ENCODE measurements around the gene LRRC75B.
"Not testable (repeated sequence)": the region's sequence is repeated elsewhere in the genome, so short reads cannot be mapped to it uniquely, and the experiment has no call there.

LRRC75B gene

DNA sequence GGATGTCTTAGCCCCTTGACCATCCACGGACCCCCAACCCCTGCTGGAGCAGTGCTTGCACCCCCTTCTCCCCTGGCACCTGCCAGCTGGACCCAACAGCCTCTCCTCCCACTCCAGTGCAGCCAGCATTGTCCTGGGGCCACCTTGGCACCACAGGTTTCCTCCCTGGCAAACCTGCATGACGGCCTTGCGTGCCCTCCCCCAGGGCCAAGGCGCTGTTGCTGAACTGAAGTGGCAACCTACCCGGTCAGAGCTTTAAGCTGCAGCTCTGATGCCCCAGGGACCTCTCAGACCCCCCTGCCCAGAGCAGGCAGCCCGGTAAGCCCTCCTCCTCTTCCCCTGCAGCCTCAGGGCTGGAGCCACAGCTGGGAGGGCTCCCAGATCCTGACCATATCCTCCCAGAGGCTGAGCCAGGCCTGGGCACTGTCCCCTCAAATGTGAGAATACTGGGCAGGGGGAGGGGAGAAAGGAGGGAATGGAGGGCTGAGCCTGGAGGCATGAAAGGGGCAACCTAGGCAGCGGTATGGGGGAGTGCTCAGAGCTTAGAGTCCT is 1.8 kb upstream of the LRRC75B start:
- no peak for DNase-seq
- intact Hi-C loops (cut with DNase I; ENCODE audit: low total_unique reads) = no loop called here
- Histone ChIP-seq H3K27ac (no peak overlapping the region), H3K36me3 (peaks cover 0 to 1% (median 0%) of the 10 kb centered on the region in 3 donors), H3K27me3 (no peaks in the 10 kb centered on the region), H3K9me3 (no peaks in the 10 kb centered on the region), H3K4me3 (no peak overlapping the region), H3K4me1 (peaks cover 0 to 36% (median 9%) of the 10 kb centered on the region in 4 donors)
- TF ChIP-seq, protein P1, sequence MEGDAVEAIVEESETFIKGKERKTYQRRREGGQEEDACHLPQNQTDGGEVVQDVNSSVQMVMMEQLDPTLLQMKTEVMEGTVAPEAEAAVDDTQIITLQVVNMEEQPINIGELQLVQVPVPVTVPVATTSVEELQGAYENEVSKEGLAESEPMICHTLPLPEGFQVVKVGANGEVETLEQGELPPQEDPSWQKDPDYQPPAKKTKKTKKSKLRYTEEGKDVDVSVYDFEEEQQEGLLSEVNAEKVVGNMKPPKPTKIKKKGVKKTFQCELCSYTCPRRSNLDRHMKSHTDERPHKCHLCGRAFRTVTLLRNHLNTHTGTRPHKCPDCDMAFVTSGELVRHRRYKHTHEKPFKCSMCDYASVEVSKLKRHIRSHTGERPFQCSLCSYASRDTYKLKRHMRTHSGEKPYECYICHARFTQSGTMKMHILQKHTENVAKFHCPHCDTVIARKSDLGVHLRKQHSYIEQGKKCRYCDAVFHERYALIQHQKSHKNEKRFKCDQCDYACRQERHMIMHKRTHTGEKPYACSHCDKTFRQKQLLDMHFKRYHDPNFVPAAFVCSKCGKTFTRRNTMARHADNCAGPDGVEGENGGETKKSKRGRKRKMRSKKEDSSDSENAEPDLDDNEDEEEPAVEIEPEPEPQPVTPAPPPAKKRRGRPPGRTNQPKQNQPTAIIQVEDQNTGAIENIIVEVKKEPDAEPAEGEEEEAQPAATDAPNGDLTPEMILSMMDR (IDR thresholded peaks at IDR 0.05) = no peak

DNA sequence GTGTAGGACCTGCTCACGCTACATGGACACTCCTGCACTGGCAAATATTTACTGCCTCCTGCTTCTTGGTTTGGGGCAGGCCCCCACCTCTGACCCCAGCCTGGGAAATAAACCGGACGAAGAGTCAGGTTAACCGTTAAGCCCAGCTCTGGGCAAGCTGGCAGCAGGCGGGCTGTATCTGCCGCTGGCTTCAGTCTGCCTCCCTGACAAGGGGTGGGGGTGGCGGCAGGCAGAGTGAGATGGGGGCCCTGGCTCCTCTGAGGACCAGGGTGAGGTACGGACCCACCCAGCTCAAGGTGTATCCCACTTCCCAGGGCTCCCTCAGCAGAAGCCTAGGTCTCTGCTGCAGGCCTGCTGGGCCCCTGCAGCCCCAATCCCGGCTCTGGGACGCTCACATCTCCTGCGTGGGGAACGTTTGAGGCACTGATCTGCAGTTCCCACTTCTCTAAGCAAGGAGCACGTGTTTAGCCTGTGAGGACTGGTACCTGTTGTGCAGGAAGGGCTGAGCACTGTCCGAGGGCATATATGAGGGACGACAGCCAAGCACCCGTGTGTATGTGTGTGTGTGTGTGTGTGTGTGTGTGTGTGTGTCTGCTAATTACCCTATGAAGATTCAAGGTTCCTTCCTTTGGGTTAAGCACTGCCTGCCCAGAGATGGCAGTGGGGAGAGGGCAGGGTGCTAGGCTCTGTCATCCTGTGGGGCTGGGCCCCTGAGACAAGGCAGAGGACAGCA is 1.1 kb upstream of the LRRC75B start:
- Histone ChIP-seq H3K27ac (peak overlapping the region in 1 of 2 donors; percentile 91), H3K36me3 (peaks cover 0 to 8% (median 0%) of the 10 kb centered on the region in 3 donors), H3K4me1 (peaks cover 0 to 42% (median 9%) of the 10 kb centered on the region in 4 donors), H3K27me3 (no peaks in the 10 kb centered on the region), H3K4me3 (no peak overlapping the region), H3K9me3 (no peaks in the 10 kb centered on the region)
- TF ChIP-seq, protein P1 (IDR thresholded peaks at IDR 0.05) = no peak
- DNase-seq = no peak
- intact Hi-C loops (cut with DNase I; ENCODE audit: low total_unique reads) = no loop called here

- DNase-seq; intact Hi-C loops (cut with DNase I; ENCODE audit: low total_unique reads); H3K27me3 ChIP-seq; H3K9me3 ChIP-seq: not testable (repeated sequence)
- Histone ChIP-seq H3K36me3 (peaks cover 0 to 13% (median 3%) of the 10 kb centered on the region in 3 donors), H3K4me3 (peak overlapping the region; percentile 65 to 81), H3K27ac (peak overlapping the region; percentile 69 to 91), H3K4me1 (peaks cover 0 to 46% (median 9%) of the 10 kb centered on the region in 4 donors)
Observed at GRCh38 chr22:24593559-24593835, 624 bp upstream of the LRRC75B start.

GRCh38 chr22:24592058-24592850 is 619 bp downstream of the LRRC75B start:
- TF ChIP-seq, protein P1 (IDR thresholded peaks at IDR 0.05) = no peak
- peaks cover 0 to 46% (median 9%) of the 10 kb centered on the region in 4 donors for H3K4me1 ChIP-seq
- peak in 1 of 2 donors; percentile 44 for DNase-seq
- peak overlapping the region; percentile 69 to 91 for H3K27ac ChIP-seq
- peak overlapping the region; percentile 65 to 81 for H3K4me3 ChIP-seq
- H3K9me3 ChIP-seq = no peaks in the 10 kb centered on the region
- intact Hi-C loops (cut with DNase I; ENCODE audit: low total_unique reads) = no loop called here
- peaks cover 0 to 25% (median 13%) of the 10 kb centered on the region in 3 donors for H3K36me3 ChIP-seq
- H3K27me3 ChIP-seq = no peaks in the 10 kb centered on the region

DNA sequence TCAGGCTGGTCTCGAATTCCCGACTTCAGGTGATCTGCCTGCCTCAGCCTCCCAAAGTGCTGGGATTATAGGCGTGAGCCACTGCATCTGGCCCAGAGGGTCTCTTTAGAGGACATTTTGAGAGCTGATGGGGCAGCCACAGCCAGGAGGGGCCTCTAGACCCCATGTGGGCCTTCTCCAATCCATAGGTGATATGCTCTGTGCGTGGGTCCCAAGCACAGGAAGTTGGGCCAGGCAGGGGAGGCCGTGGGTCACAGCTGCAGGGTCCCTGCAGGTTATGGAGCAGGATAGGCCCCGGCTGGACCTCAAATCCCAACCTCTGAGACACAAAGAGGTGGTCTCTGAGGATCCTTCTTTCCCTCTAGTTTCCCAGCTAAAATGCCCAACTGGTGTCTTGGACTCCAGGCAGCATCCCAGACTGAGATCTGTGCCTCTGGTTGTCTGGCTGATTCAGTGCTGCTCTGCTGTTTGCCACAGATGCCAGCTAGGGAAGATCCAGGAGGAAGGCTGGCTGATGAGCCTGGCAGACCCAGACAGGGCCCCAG is 1.5 kb downstream of the LRRC75B start:
- no peaks in the 10 kb centered on the region for H3K9me3 ChIP-seq
- TF ChIP-seq, protein P1 (IDR thresholded peaks at IDR 0.05) = no peak
- H3K36me3 ChIP-seq = peaks cover 0 to 34% (median 18%) of the 10 kb centered on the region in 3 donors
- H3K27me3 ChIP-seq = no peaks in the 10 kb centered on the region
- H3K27ac ChIP-seq = no peak overlapping the region
- peaks cover 0 to 46% (median 9%) of the 10 kb centered on the region in 4 donors for H3K4me1 ChIP-seq
- H3K4me3 ChIP-seq = no peak overlapping the region
- DNase-seq = no peak
- intact Hi-C loops (cut with DNase I; ENCODE audit: low total_unique reads) = no loop called here

Measured in tibial artery (tissue), 4 donors.